G401.6 (cell line): ENCODE measurements around the gene SERTAD1.
A peak's percentile ranks its signal among the peaks of the same experiment; 100 is the strongest.
"Not testable (repeated sequence)": the region's sequence is repeated elsewhere in the genome, so short reads cannot be mapped to it uniquely, and the experiment has no call there.

Source experiments
- FAIRE-seq: peaks from 2 replicates; lab custom pipeline; 2012; peaks lifted over from hg19 to GRCh38; lab: Jason Lieb, UNC

The SERTAD1 gene

DNA sequence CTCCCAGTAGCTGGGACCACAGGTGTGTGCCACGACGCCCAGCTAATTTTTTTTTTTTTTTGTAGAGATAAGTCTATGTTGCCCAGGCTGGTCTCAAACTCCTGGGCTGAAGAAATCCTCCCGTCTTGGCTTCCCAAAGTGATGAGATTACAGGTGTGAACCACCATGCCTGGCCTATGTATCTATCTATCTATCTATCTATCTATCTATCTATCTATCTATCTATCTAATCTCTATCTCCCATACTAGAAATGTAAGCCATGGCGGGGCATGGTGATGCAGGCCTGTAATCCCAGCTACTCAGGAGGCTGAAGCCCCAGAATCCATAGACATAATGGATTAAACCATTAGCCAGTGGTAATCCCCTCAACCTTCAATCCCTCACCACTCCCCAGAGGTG, 24.9 kb upstream of the SERTAD1 start:
- no peak for FAIRE-seq

DNA sequence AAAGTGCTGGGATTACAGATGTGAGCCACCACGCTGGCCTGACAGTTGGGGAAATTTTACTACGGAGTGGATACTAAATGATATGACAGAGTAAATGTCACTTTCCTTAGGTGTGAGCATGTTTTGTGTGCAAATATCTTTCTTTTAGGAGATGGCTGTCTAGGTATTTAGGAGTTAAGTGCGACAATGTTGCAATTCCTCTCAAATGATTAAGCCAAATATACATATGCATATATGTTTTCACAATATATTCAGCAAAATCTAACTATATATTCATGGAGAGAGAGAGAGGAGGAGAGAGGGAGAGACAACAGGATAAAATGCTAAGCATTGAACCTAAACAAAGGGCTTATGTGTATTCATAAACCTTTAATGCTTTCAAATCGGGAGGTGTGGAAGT, 23.7 kb upstream of the SERTAD1 start:
- no peak for FAIRE-seq

DNA sequence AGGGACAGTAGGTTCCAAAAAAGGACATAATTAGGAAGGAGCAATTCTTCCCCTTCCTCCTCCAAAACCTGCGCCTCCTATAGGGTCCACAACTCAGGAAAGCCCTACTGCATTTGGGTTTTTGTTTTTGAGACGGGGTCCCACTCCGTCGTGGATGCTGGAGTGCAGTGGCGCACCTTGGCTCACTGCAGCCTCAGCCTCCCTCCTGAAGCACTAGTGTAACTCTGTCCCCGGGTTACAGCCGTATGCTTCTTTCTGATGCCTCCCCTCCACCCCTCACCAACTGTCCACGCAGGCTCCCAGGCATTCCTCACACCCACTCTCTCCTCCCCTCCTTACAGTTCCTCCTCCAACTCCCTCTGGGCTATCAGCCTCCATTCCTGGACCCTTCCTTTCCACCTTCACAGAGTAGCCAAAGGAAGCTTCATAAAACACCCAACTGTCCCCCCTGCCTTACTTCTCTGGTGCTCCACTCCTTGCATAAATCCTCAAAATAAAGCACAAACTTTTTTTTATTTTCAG, 20.5 kb upstream of the SERTAD1 start:
- no peak for FAIRE-seq

DNA sequence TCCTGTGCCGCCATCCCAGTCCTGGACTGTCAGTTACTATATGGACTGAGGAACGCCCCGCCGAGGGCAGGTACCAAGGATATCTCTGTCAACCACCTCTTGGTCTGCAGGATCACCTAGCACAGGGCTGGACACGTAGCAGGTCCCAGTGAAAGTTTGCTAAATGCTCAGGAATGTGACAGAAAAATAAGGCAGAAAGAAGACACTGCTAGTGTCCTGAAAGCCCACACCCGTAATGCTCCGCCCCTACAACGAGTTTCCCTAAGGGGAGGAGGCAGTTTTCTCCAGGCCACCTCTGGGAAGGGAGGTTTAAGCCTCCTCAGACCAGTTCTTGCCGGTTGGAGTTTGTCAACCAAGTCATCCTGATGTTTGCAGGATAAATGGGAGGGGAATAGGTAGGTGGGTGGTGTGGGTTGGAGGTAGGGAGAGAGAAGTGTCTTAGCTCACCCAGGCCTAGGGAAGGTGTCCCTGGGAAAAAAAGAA, 20.0 kb upstream of the SERTAD1 start:
- FAIRE-seq: no peak

DNA sequence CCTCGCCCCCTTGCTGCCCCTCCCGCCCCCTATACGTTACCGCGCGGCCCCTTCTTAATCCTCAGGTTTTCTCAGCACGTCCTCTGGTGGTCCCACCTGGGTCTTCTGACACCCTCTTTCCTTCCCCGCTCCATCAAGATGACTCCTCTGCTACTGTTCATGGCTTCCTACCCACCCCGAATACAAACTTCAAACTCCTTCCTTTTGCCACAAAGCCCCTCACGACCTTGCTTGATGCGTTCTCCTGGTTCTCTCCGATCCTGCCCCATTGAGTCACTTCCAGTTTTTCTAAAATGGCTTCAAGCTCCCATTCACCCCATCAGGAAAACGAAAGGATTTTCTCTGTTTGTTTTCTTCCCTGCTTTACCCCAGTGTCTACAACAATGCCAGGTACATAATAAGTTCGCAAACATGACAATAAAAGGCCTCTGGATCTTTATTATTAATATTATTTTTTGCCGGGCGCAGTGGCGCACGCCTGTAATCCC, 19.1 kb upstream of the SERTAD1 start:
- no peak for FAIRE-seq

DNA sequence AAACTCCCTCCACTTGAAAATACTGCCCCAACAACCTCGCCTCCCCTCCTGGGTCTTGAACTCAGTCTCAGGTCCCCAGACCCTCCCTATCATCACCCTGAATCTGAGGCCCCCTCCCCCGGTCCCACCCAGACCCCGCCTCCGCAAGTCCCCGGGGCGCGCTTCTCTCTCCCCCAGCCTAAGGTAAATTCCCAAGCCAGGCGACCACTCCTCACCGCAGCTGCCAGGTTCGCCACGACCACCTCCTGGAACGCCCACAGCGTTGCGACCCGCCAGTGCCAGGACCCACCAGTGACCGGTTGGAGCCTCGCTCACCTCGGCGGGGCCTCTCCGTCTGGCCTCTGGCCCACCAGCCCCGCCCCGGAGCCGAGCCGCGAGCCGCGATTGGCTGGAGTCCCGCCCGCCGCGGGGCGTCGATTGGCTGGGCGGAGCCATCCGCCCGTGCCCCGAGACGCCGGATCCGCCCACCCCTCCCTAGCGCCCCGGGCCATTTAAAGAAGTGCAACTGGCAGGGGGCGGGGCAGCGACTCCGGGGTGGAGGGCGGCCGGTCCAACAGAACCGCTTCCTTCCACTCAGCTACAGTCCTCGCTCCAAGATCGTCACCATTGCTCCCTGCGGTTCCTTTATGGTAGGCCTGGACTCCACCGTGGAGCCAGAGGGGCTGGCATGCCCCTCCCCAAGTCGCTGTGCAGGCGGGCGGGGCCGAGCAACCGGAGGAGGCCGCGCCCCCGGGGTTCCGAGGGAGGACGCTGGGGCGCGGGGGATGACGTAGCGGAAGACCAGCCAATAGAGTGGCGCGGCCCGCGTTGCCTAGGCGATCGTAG, 18.4 kb upstream of the SERTAD1 start, which contains the start of gene SERTAD3:
SERTAD3 (minus strand) TSS at position 336 of the 825 bp plus-strand sequence. CDS start 2,255 bp downstream, outside the sequence.
- peak; percentile 77 for FAIRE-seq

DNA sequence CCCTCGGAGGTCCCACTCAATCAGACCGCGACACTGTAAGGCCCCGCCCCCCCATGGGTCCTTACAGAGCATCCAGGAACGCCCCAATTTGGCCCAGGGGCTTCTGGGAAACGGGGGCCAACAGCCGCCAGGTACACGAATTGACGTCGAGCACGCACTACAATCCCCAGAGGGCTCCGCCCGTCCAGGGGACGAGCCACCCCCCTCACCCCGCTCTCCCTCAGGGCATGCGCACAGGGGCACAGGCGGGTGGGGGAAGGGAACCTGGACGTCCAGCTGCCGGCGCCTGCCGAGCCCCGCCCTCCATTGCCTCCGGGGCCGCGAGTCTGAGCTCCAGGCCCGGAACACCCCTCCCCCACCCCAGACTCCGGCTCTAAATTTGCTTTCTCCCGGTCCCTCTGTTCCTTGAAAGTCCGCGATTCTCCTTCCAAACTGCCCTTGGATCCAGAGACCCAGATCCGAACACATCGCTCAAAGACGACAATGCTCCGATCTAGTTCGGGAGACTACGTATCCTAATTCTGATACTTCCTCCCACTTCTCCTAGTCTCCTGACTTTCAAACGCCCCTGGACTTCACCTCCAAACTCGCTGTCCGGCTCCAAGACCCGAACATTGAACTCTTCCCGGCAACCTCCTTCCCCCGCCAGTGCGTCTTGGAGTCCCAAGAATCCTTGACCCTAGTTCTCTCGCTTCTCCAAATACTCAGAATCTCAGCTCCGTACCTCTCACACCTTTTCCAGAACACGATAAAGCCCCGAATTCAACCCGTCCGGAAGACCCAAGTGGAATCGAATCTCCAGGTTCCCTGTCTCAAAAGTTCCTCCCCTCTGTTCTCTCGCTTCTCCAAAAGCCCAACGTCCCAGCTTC, 17.6 kb upstream of the SERTAD1 start:
- peak; percentile 98 for FAIRE-seq

DNA sequence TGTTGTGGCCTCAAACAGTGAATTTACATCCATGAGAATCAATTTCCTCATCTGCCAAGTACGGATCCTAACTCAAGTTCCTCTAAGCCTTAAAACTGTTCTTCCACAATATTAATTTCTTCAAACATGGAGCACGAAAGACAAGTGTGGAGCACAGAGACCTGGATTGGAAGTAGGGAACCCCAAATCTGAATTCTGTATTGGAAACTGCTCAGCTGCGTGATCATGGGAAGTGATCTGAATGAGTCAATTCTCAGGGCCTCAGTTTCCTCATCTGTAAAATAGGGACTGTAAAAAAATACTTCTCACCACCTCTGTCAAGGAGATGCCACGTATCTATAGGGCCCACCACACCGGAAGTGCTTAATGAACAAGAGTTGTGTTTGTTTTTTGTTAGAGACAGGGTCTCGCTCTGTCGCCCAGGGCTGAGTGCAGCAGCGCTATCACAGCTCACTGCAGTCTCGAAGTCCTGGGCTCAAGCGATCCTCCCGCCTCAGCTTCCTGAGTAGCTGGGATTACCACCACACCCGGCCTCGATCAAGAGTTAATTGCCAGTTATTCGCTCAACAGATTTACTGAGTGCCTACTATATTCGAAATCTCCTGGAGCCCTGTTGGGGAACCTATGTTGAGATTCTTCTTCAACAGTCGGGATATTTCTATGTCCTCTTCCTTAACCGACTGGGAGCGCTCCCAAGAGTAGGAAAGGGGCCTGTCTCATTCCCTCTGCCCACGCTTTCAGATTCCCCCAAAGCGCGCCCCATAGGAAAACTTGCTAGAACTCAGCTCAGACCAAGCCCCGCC, 16.7 kb upstream of the SERTAD1 start:
- FAIRE-seq: no peak

DNA sequence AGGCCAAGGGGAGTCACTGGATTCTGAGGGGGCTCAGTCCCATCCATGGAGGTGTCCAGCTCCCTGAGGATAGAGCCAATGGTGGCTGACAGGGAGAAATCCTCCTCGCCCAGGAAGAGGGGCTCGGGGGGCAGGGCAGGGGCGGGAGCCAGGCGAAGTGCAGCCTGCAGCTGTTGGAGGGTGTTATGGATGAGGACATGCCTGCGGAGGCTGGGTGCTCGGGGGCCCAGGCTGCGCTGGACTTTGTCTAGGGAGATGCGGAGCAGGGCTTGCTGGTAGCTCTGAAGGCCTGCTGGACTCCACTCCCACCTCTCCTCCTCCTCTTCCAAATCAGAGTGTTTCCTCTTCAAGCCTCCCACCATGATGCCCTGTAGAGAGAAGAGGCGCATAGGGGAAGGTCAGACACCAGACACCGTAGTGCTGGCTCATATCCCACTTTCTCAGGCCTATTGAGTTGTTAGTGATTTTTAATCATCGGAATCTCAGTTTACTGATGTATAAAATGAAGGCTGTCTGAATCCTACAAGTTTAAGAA, 16.0 kb upstream of the SERTAD1 start:
- no peak for FAIRE-seq

DNA sequence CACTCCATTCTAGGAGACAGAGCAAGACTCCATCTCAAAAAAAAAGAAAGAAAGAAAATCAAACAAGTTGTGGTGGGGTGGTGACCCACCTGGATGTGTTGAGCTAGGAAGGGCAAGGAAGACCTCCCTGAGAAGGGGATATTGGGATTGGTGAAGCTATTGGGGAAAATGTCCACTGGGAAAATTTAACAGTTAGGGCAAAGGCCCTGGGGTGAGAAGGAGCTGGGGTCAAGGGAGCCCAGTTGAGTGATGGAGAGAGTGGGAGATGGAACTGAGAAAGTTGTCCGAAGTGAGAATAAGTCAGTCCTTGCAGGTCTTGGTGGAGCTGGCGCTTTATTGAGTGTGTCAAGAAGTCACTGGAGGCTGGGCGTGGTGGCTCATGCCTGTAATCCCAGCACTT, 12.5 kb upstream of the SERTAD1 start:
- FAIRE-seq: no peak

DNA sequence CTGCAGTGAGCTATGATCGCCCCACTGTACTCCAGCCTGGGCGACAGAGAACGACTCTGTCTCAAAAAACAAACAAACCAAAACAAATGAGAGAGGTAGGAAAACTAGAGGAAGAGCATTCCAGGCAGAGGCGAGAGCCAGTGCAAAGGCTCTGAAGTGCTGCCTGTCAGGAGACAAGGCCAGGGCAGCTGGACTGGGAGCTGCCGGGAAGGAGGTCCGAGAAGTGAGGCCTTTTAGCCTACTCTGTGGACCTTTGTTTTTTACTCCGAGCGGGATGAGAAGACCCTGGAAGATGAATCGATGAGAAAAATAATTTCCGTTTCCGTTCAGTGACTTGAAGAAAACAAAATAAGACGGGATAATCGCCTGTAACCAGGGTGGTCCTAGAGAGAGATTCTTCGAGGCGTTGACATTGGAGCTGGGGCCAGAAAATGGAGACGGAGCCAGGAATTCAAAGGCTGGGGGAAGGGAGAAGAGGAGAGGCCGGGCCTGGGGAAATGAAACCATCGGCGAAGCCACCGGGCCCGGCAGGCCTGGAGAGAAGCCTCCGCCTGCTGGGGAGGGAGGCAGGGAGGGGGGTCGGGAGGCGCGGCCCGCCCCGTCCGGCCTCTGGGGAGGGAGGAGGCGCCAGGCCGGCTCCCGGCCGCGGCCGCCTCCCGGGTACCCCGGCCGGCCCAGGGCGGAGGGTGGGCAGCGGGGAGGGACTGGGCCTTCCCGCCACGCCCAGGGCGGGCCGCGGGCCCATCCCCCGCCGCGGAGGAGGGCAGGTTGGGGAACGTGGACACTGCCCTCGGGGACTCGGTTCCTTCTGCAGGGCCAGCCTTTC, 7.8 kb upstream of the SERTAD1 start:
- no peak for FAIRE-seq

DNA sequence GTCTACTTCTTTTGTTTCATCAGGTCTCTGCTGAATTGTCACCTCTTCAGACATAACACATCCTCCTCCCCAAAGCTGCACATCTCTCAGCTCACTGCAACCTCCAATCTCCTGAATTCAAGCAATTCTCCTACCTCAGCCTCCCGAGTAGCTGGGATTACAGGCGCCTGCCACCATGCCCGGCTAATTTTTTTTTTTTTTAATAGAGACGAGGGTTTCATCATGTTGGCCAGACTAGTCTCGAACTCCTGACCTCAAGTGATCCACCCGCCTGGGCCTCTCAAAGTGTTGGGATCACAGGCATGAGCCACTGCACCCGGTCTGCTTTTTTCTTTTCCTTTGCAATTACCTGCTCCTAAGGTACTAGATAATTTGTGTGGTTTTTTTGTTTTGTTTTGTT, 7.0 kb upstream of the SERTAD1 start:
- not testable (repeated sequence) for FAIRE-seq

DNA sequence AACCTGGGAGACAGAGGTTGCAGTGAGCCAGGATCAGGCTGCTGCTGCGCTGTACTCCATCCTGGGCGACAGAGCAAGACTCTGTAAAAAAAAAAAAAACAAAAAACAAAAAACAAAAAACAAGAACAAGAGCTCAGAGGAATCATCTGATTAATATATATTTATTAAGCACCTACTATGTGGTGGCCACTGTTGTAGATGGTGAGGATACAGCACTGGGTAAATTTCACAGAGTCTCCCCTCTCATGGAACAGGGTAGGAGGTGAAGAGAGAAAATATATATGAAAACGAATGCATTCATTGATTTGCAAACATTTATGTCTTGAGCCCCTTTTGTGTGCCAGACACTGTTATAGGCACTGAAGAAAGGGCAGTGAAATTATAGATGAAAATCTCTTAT, 5.9 kb upstream of the SERTAD1 start:
- no peak for FAIRE-seq

DNA sequence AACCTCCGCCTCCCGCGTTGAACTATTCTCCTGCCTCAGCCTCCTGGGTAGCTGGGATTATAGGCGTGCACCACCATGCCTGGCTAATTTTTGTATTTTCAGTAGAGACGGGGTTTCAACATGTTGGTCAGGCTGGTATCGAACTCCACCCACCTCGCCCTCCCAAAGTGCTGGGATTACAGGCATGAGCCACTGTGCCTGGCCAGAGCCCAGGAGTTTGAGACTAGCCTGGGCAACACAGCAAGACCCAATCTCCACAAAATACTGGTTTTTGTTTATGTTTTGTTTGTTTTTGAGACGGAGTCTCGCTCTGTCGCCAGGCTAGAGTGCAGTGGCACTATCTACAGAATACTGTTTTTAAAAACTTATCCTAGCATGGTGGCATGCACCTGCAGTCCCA, 4.5 kb upstream of the SERTAD1 start:
- FAIRE-seq: not testable (repeated sequence)

DNA sequence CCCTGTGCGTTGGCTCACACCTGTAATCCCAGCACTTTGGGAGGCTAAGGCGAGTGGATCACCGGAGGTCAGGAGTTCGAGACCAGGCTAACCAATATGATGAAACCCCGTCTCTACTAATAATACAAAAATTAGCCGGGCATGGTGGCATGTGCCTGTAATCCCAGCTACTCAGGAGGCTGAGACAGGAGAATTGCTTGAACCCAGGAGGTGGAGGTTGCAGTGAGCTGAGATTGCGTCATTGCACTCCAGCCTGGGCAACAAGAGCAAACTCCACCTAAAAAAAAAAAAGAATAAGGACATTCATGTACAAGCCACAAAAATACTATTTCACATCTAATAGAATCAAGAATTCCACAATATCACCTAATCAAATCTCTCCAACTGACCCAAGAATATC, 2.4 kb upstream of the SERTAD1 start:
- FAIRE-seq: not testable (repeated sequence)

DNA sequence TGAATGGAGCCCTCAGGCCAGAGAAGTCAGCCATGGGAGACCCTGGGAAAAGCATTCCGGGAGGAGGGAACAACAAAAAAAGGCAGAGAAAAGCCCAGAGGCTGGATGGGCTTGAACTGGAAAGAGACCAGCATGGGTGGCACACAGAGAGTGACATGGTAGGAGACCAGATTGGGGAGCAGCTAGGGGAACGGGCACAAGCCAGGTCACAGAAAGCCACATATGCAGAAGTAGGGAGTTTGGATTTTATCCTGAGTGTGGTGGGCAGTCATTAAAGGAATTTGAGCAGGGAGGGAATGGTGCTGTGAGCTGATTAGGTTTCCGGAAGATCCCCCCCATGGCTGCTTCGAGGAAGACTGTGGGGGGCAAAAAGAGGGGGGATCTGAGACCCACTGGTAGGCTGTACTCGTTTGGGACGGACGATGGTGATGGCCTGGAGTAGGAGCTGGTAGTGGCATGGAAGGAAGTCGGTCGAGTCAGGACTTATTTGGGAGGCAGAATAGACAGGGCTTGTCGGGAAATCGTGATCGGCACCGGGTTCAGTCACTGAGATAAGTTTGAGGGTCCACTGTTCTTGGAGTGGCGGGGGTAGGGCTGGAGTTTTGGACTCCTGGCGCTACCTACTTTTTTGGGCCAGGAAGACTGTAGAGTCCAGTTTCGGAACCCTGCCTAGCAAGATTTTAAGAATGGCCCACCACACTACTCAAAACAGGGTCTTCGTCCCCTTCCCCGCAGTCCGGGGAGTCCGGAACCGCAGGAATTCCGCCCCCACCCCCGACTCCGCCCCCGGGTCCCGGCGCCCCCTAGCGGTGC, 949 bp downstream of the SERTAD1 start:
- FAIRE-seq: no peak

DNA sequence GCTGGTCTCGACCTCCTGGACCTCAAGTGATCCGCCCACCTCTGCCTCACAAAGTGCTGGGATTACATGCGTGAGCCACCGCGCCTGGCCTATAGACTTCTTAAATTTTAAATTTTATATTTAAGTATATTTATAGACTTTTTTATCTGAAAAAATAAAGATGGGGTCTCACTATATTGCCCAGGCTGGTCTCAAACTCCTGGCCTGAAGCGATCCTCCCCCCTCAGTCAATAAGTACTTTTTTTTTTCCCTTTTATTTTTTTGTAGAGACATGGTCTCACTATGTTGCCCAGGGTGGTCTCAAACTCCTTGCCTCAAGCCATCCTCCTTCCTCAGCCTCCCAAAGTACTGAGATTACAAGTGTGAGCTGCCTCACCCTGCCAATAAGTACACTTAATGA, 1.9 kb downstream of the SERTAD1 start:
- FAIRE-seq: no peak

DNA sequence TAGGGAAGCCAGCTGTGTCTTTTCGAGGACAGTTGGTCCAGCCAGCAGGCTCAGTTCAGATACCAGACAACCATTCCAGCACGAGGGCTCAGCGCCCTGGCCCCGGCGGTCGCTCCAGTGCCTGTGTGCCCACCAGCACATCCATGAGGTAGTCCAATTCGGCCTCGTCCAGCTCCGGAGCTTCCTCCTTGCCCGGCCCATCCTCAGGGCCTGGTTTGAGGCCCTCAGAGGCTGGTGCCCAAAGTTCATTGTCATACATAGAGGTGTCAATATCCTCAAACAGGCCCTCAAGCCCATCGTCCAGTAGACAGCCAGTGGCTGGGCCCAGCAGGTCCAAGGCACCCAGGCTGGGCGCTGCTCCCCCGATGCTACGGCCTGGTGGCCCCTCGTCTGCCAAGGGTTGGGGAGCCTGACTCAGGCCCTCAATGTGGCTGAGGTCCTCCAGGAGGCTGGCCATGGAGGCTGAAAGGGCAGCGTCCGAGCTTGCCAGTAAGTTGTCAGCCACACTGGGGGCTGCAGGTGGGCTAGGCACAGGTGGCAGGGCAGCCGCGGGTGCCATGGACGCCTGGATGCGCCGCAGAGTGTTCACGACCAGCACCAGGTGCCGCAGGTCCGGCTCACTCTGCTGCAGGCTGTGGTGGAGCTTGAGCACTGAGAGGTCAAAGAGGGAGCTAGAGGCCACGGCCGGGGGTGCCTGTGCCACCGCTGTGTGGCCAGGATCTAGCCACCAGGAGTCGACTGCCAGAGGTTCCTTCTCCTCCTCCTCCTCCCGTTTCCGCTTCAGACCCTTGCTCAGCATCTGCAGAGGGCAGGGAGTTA, 2.8 kb downstream of the SERTAD1 start:
- FAIRE-seq: no peak
